ENCODE results near the gene CCDC82.

- no peak for TF ChIP-seq CTCF (IDR thresholded peaks at IDR 0.05; ENCODE audit: low read length)
- no peak for TF ChIP-seq EZH2phosphoT487 (IDR thresholded peaks at IDR 0.05; ENCODE audit: low read length)
- TF ChIP-seq EZH2 (optimal IDR thresholded peaks at IDR 0.05; ENCODE audit: low read depth, low read length), result no peak
These were observed 68.6 kb downstream of the CCDC82 start for GRCh38 chr11:96321091-96321490.
